Smooth muscle cell (in vitro differentiated cells): Measurements from ENCODE around the gene PODXL. TPM values are rescaled to one million over a fixed set of nuclear protein-coding genes. Genes with fewer than 3 reads are reported as not detected.

Experiments used
- DNase-seq: peaks from one replicate; lab custom pipeline; 2025; ENCODE audit not compliant: unreplicated experiment; lab: John Stamatoyannopoulos, UW
- H2AFZ ChIP-seq: fragments of 200-600 bp; sonication (generic); 2 replicates; pipeline ENCODE4 v1.6.0; 2016; ENCODE audit warnings: antibody characterized with exemption, low read depth, mild to moderate bottlenecking
- H3F3A ChIP-seq: fragments of 200-600 bp; sonication (generic); 2 replicates; pipeline ENCODE4 v1.6.0; 2017; ENCODE audit warnings: antibody characterized with exemption, low read depth
- H3K27ac ChIP-seq: fragments of 200-600 bp; sonication (generic); 2 replicates; pipeline ENCODE4 v1.5.1; 2016; ENCODE audit warnings: low read depth, mild to moderate bottlenecking
- H3K27me3 ChIP-seq: fragments of 200-600 bp; sonication (generic); 2 replicates; pipeline ENCODE4 v1.6.1; 2016; ENCODE audit warnings: low read depth, mild to moderate bottlenecking
- H3K36me3 ChIP-seq: fragments of 200-600 bp; sonication (generic); 2 replicates; pipeline ENCODE4 v1.5.1; 2016; ENCODE audit warnings: low read depth
- H3K4me1 ChIP-seq: fragments of 200-600 bp; sonication (generic); 2 replicates; pipeline ENCODE4 v1.5.1; 2016; ENCODE audit warnings: low read depth
- H3K4me2 ChIP-seq: fragments of 200-600 bp; sonication (generic); 2 replicates; pipeline ENCODE4 v1.6.0; 2016; ENCODE audit warnings: mild to moderate bottlenecking
- H3K4me3 ChIP-seq: fragments of 200-600 bp; sonication (generic); 2 replicates; pipeline ENCODE4 v1.5.1; 2016; ENCODE audit warnings: mild to moderate bottlenecking
- H3K79me2 ChIP-seq: fragments of 200-600 bp; sonication (generic); 2 replicates; pipeline ENCODE4 v1.6.0; 2016; ENCODE audit warnings: low read depth, mild to moderate bottlenecking
- H3K9ac ChIP-seq: fragments of 200-600 bp; sonication (generic); 2 replicates; pipeline ENCODE4 v1.6.0; 2016; ENCODE audit warnings: low read depth
- H3K9me3 ChIP-seq: fragments of 200-600 bp; sonication (generic); replicated peaks from 2 replicates; pipeline ENCODE4 v1.5.1; 2016; ENCODE audit warnings: low read depth
- H4K20me1 ChIP-seq: fragments of 200-600 bp; sonication (generic); 2 replicates; pipeline ENCODE4 v1.6.0; 2016; ENCODE audit warnings: low read depth
- CTCF ChIP-seq: fragments of 200-600 bp; sonication (generic); IDR thresholded peaks from 2 replicates; pipeline ENCODE4 v1.5.1; 2017; ENCODE audit warnings: borderline replicate concordance, mild to moderate bottlenecking, antibody characterized with exemption; ENCODE audit not compliant: insufficient read depth, poor library complexity, severe bottlenecking
- WGBS: methylation state at CpG from one replicate; pipeline ENCODE4 v1.1.7; 2016; ENCODE audit warnings: low lambda C conversion rate; 5-methylcytosine and 5-hydroxymethylcytosine counted together
- polyA plus RNA-seq: library from polyadenylated mRNA; unstranded; fragments of >200 nt; fragmentation: Nextera tagmentation; extraction: Ambion mirVana; gene quantifications from 2 replicates; pipeline ENCODE4 v1.2.1, GENCODE V29; 2016
- total RNA-seq: library from RNA; depleted of rRNA; stranded (reverse); fragments of >200 nt; gene quantifications from 2 replicates; pipeline ENCODE4 v1.2.3, GENCODE V29; 2014

Gene PODXL
- total and polyA plus RNA-seq, 2 experiments from 2014 or later: 2.1 to 10.8 TPM

GRCh38 chr7:131600085-131600881, 43.9 kb upstream of the PODXL start:
- no peaks in the 10 kb centered on the region for H3K27me3 ChIP-seq
- DNase-seq: no peak
- WGBS: 87% methylated on average over 11 of the region's 11 CpGs
- H3K27ac ChIP-seq: no peak overlapping the region
- no peaks in the 10 kb centered on the region for H3F3A ChIP-seq
- no peaks in the 10 kb centered on the region for H3K79me2 ChIP-seq
- no peaks in the 10 kb centered on the region for H3K36me3 ChIP-seq
- TF ChIP-seq CTCF: no peak
- no peak overlapping the region for H3K4me3 ChIP-seq
- no peak overlapping the region for H3K4me2 ChIP-seq
- H4K20me1 ChIP-seq: no peaks in the 10 kb centered on the region
- H3K9me3 ChIP-seq: no peaks in the 10 kb centered on the region
- H3K9ac ChIP-seq: no peak overlapping the region
- H2AFZ ChIP-seq: no peak overlapping the region
- peaks cover 38% of the 10 kb centered on the region for H3K4me1 ChIP-seq

DNA sequence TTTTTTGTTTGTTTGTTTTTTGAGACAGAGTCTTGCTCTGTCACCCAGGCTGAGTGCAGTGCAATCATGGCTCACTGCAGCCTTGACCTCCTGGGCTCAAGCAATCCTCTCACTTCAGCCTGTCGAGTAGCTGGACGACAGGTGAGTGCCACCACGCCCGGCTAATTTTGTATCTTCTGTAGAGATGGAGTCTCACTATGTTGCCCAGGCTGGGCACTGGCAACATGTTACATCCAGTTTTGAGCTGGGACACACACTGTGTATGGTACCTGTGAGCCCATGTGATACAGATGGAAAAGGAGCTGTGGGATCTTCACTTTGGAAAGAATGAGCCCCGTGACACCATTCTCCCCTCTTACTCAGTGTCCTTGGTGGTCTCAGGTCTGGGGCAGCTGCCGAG, 40.4 kb upstream of the PODXL start:
- 98% methylated on average over 6 of the region's 6 CpGs for WGBS
- no peak overlapping the region for H2AFZ ChIP-seq
- peaks cover 11% of the 10 kb centered on the region for H3K4me1 ChIP-seq
- no peaks in the 10 kb centered on the region for H3K27me3 ChIP-seq
- no peak overlapping the region for H3K27ac ChIP-seq
- no peaks in the 10 kb centered on the region for H3F3A ChIP-seq
- DNase-seq: no peak
- H3K36me3 ChIP-seq: no peaks in the 10 kb centered on the region
- H3K9ac ChIP-seq: no peak overlapping the region
- no peaks in the 10 kb centered on the region for H3K9me3 ChIP-seq
- no peak for TF ChIP-seq CTCF
- H3K4me3 ChIP-seq: no peak overlapping the region
- H3K79me2 ChIP-seq: no peaks in the 10 kb centered on the region
- H4K20me1 ChIP-seq: no peaks in the 10 kb centered on the region
- H3K4me2 ChIP-seq: no peak overlapping the region

DNA sequence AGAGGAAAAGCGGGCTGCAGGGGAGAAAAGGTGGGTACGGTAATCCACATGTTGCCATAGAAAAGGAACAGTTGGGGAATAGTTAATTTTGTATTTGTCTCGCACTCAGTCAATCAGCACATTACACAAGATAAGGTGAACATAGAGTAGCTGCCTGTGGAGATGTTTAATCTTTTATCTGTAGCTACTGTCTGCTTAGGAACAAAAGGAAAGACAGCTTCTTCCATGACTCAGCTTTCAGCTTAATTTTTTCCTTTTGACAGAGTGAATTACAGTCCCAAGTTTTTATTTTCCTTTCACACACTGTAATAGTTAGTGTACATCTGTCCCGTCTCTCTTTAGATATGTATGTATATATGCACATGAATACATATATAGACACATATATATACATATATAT, 39.3 kb upstream of the PODXL start:
- no peak for DNase-seq
- TF ChIP-seq CTCF: no peak
- Histone ChIP-seq H4K20me1 (no peaks in the 10 kb centered on the region), H3K27me3 (no peaks in the 10 kb centered on the region), H3K4me1 (peaks cover 7% of the 10 kb centered on the region), H3K4me2 (no peak overlapping the region), H3K79me2 (no peaks in the 10 kb centered on the region), H3K4me3 (no peak overlapping the region), H3K27ac (no peak overlapping the region), H3K36me3 (no peaks in the 10 kb centered on the region), H3K9me3 (no peaks in the 10 kb centered on the region), H3F3A (no peaks in the 10 kb centered on the region), H3K9ac (no peak overlapping the region), H2AFZ (no peak overlapping the region)
- WGBS: 82% methylated on average over 4 of the region's 4 CpGs
